Psoas muscle (tissue), 8 donors: Measurements from ENCODE around the gene ANKRD11. TPM values are rescaled to one million over a fixed set of nuclear protein-coding genes. Genes with fewer than 3 reads are reported as not detected.
A peak's percentile ranks its signal among the peaks of the same experiment; 100 is the strongest.

Source experiments
- ATAC-seq, 4 donors: fragments of 200-7000 bp; cut with Tn5 transposase; one replicate each; pipeline ENCODE4 v1.9.1; 2020; ENCODE audit warnings: moderate library complexity in 3 of 4, mild to moderate bottlenecking in 2 of 4
- DNase-seq, 2 donors: peaks; one replicate each; pipeline ENCODE4 v3.0.0-alpha.2; 2020
- H3K27ac ChIP-seq: fragments of 200-600 bp; one replicate; pipeline ENCODE4 v1.8.0; 2022
- H3K27me3 ChIP-seq, 3 donors: fragments of 200-600 bp in 1 of 3; one replicate each; pipeline versions ENCODE4 v1.6.1 to v1.8.0; 2013 to 2022; ENCODE audit warnings: low read length in 2 of 3, mild to moderate bottlenecking in 2 of 3, moderate library complexity in 1 of 3; ENCODE audit not compliant: insufficient read depth in 3 of 3
- H3K36me3 ChIP-seq, 2 donors: fragments of 200-600 bp in 1 of 2; one replicate each; pipeline versions ENCODE4 v1.6.1 to v1.8.0; 2013 to 2022; ENCODE audit warnings: low read depth in 1 of 2, mild to moderate bottlenecking in 1 of 2, moderate library complexity in 1 of 2; ENCODE audit not compliant: insufficient read depth in 1 of 2
- H3K4me1 ChIP-seq: fragments of 200-600 bp; one replicate; pipeline ENCODE4 v1.8.0; 2022
- H3K4me3 ChIP-seq: fragments of 200-600 bp; one replicate; pipeline ENCODE4 v1.8.0; 2022; ENCODE audit warnings: mild to moderate bottlenecking
- H3K9me3 ChIP-seq: fragments of 200-600 bp; one replicate; pipeline ENCODE4 v1.8.0; 2022
- WGBS, 3 donors: extraction: QIAGEN DNeasy Blood & Tissue Kit; methylation state at CpG; one replicate each; pipeline versions ENCODE4 v1.1.6 to v1.1.7; 2013; 5-methylcytosine and 5-hydroxymethylcytosine counted together
- intact Hi-C, 2 donors: fragments of 100-400 bp; cut with DNase I; formaldehyde crosslinking; loops; one replicate each; pipeline versions ENCODE4 v1.11.0 to v1.14.2; 2022
- polyA plus RNA-seq, 3 donors: library from polyadenylated mRNA; stranded (reverse); fragments of 200-250 nt; gene quantifications; one replicate each; pipeline ENCODE4 v1.2.3, GENCODE V29; 2013
- total RNA-seq, 4 donors: library from RNA; stranded (reverse); fragmentation: NEBNext Ultra II Directional in 2 of 4; extraction: Animal tissue kit (Norgen Biotek cat#: 25700) in 2 of 4; gene quantifications; one replicate each; pipeline versions ENCODE4 v1.2.1 to v1.2.4, GENCODE V29; 2021 to 2023
- TF ChIP-seq, protein P1 (sequence below): fragments of 200-600 bp; IDR thresholded peaks from one replicate; pipeline ENCODE4 v1.8.0; 2022; ENCODE audit warnings: antibody characterized with exemption
- donor health status: healthy with polysubstance abuse.
- donor health status: DM: no; HTN: no; CAD: no; lungs with moderate emphysema.
- donor health status: Bipolar disorder and iron deficiency.
- donor health status: healthy.
- donor health status: DM: yes; HTN: yes; CAD: no.
- donor health status: DM: no; HTN: no; CAD: no.
- donor health status: DM: no; HTN: no; CAD: no.
- donor health status: DM: yes; HTN: yes; CAD: no.

ANKRD11 gene
- total and polyA plus RNA-seq, 7 donors: 22.3 to 72.8 (median 57.2) TPM

DNA sequence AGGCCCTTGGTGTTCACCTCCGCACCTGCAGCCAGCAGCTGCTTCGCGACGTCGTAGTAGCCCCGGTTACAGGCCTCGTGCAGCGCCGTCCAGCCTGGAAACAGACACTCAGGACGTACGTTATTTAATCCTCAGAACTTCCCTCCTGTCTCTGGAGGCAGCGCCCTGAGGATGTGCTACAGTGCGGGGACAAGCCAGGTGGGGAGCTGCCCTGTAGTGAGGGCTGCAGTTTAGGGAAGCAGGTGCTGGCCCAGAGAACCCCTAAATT, 201.8 kb downstream of the ANKRD11 start:
- intact Hi-C loops: no loop called here
- H3K4me1 ChIP-seq: no peaks in the 10 kb centered on the region
- peaks cover 3 to 60% of the 10 kb centered on the region in 2 donors for H3K36me3 ChIP-seq
- no peak overlapping the region for H3K4me3 ChIP-seq
- no peaks in the 10 kb centered on the region for H3K27me3 ChIP-seq
- no peak overlapping the region for H3K27ac ChIP-seq
- ATAC-seq (no peak), DNase-seq (no peak)
- no peaks in the 10 kb centered on the region for H3K9me3 ChIP-seq
- 90 to 93% (median 91%) methylated on average over 13 of the region's 13 CpGs for WGBS, 3 donors
- TF ChIP-seq, protein P1, sequence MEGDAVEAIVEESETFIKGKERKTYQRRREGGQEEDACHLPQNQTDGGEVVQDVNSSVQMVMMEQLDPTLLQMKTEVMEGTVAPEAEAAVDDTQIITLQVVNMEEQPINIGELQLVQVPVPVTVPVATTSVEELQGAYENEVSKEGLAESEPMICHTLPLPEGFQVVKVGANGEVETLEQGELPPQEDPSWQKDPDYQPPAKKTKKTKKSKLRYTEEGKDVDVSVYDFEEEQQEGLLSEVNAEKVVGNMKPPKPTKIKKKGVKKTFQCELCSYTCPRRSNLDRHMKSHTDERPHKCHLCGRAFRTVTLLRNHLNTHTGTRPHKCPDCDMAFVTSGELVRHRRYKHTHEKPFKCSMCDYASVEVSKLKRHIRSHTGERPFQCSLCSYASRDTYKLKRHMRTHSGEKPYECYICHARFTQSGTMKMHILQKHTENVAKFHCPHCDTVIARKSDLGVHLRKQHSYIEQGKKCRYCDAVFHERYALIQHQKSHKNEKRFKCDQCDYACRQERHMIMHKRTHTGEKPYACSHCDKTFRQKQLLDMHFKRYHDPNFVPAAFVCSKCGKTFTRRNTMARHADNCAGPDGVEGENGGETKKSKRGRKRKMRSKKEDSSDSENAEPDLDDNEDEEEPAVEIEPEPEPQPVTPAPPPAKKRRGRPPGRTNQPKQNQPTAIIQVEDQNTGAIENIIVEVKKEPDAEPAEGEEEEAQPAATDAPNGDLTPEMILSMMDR: no peak

DNA sequence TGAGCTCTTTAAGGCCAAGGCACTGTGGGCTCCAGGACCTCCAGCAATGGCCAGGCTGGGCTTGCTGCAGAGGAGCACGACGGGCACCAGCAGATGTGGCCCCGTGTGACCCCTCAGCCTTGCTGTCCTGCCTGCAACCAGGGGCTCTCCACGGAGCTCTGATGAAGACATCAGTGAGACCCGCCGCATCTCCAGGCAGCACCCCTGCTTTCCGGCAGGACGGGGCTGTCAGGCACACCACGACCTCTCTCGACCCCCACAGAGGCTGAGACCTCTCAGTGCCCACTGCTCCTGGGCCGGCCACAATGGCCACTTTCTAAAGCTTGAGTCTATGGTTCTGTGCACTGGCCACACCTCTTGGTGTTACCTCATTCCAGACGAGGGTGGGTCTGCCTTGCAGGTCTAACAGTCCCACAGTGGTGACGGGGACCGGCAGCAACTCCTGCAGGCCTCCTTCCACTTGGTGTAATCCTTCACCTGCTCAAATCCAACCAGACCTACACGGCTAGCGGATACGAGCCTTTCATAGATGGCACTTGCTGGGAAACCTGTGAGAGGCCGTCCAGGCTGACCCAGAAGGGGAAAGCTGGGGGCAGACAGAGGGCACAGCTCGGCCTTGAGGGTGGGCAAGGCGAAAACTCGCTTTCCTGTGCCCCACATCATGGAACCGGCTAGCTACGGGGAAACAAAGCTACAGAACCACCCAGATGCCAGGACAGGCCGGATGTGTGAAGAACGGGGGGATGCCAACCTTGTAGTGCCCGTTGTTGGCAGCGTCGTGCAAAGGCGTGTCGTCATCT, 202.4 kb downstream of the ANKRD11 start:
- Histone ChIP-seq H3K27ac (no peak overlapping the region), H3K4me1 (no peaks in the 10 kb centered on the region), H3K27me3 (no peaks in the 10 kb centered on the region), H3K9me3 (no peaks in the 10 kb centered on the region), H3K36me3 (peaks cover 3 to 65% of the 10 kb centered on the region in 2 donors), H3K4me3 (no peak overlapping the region)
- DNase-seq (peak in 1 of 2 donors; percentile 46), ATAC-seq (no peak)
- TF ChIP-seq, protein P1: no peak
- intact Hi-C loops: no loop called here
- 88 to 92% (median 89%) methylated on average over 30 of the region's 30 CpGs for WGBS, 3 donors

DNA sequence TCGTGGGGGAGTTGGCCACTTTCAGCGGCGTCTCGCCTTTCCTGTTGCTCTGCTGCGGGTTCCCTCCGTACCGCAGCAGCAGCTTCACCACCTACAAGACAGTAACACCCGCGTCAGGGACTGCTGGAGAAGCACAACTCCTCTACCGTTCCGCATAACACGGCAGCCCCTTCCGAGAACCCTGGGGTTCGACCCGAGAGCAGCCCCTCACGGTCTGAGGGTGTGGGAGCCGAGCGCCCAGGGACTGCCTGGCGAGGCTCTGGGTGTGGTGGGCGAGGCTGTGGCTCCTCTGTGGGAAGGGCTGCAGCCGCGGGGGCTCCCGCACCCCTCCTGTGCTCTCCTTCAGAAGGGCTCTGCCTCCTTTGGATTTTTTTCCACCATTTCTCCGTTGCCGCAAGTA, 204.3 kb downstream of the ANKRD11 start:
- peaks cover 3 to 81% of the 10 kb centered on the region in 2 donors for H3K36me3 ChIP-seq
- H3K4me3 ChIP-seq: no peak overlapping the region
- ATAC-seq (no peak), DNase-seq (peak in 1 of 2 donors; percentile 29)
- WGBS, 3 donors: 88 to 90% (median 90%) methylated on average over 25 of the region's 25 CpGs
- intact Hi-C loops: no loop called here
- no peaks in the 10 kb centered on the region for H3K27me3 ChIP-seq
- no peak overlapping the region for H3K27ac ChIP-seq
- H3K4me1 ChIP-seq: no peaks in the 10 kb centered on the region
- no peaks in the 10 kb centered on the region for H3K9me3 ChIP-seq
- TF ChIP-seq, protein P1: no peak

DNA sequence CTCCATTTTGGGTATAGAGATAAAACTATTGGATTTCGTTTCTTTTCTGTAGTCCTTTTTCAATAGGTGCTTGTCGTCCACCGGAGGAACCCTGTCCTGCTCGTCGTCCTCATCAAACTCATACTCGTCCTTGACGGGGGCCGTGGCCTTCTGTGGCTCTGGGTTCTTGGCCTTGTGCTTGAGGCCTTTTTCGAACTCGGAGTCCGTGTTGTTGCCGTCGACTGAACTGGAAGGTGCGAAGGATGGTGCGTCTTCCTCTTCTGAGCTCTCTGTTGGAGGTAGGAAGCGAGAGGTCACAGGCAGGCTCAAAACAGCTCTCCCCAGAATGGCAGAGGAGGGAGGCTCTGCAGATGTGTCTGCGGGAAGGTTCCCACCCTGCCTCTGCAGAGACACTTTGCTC, 205.0 kb downstream of the ANKRD11 start:
- ATAC-seq: no peak
- Histone ChIP-seq H3K4me3 (no peak overlapping the region), H3K4me1 (no peaks in the 10 kb centered on the region), H3K9me3 (no peaks in the 10 kb centered on the region), H3K36me3 (peaks cover 9 to 88% of the 10 kb centered on the region in 2 donors), H3K27me3 (no peaks in the 10 kb centered on the region), H3K27ac (no peak overlapping the region)
- no peak for DNase-seq
- WGBS, 3 donors: 90 to 97% (median 92%) methylated on average over 17 of the region's 17 CpGs
- intact Hi-C loops: no loop called here
- TF ChIP-seq, protein P1: no peak

DNA sequence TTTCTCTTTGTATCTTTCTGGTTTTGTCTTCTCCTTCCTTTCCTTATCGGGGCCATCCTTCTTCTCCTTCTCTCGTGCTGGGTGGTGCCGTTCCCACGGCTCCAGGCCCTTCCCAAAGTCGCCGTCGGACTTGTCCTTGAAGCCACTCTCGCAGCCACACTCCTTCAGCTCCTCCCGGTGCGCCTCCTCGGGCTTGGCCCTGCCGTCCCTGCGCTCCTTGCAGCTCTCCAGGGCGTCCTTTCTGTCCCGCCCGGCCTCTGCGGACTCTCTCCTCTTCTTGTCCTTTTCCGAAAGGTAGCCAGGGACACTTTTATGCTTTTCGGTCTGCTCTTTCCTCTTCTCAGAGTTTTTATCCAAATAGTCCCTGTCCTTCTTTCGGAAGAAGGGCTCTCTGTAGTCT, 206.9 kb downstream of the ANKRD11 start:
- no peak for ATAC-seq
- TF ChIP-seq, protein P1: no peak
- peaks cover 9 to 93% of the 10 kb centered on the region in 2 donors for H3K36me3 ChIP-seq

More for the DNA sequence above, 206.9 kb downstream of the ANKRD11 start:
- DNase-seq: no peak
- no peak overlapping the region for H3K27ac ChIP-seq
- no peaks in the 10 kb centered on the region for H3K27me3 ChIP-seq
- intact Hi-C loops: no loop called here
- no peaks in the 10 kb centered on the region for H3K9me3 ChIP-seq
- no peaks in the 10 kb centered on the region for H3K4me1 ChIP-seq
- WGBS, 3 donors: 85 to 89% (median 88%) methylated on average over 20 of the region's 20 CpGs
- no peak overlapping the region for H3K4me3 ChIP-seq
